ENCODE measurements around the gene JAG2. TPM values are rescaled to one million over a fixed set of nuclear protein-coding genes. Genes with fewer than 3 reads are reported as not detected.

Gene JAG2
- total RNA-seq, 1 experiment from 2014 or later = 17.9 TPM

DNA sequence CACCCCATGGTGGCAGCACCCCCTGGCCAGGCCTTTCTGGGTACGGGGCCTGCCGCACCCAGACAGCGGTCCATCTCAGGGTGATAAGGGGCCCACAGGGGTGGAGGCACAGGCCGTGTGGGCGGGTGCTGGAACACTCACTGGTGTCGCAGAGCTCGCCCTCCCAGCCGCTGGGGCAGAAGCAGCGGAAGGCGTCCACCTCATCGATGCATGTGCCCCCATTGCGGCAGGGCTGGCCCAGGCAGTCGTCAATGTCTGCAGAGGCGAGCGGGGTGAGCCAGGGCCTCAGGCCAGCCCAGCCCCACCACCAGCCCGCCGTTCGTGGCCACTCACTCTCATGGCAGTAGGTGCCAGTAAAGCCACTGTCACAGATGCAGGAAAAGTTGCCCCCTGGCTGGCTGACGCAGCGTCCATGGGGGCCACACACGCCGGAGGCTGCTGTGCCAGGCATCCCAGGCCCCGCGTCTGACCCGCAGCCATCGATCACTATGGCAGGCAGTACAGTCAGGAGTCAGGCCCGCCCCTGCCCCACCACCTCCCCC, 19.9 kb downstream of the JAG2 start:
- DNase-seq = peak; percentile 76
- H3K36me3 ChIP-seq (replicated peaks; ENCODE audit: control insufficient read depth, insufficient read depth, low read length) = no peaks in the 10 kb centered on the region
- H3K4me3 ChIP-seq (ENCODE audit: insufficient read depth, low read depth, low read length) = no peak overlapping the region
- H3K27me3 ChIP-seq (ENCODE audit: control insufficient read depth, insufficient read depth, low read length) = no peaks in the 10 kb centered on the region

DNA sequence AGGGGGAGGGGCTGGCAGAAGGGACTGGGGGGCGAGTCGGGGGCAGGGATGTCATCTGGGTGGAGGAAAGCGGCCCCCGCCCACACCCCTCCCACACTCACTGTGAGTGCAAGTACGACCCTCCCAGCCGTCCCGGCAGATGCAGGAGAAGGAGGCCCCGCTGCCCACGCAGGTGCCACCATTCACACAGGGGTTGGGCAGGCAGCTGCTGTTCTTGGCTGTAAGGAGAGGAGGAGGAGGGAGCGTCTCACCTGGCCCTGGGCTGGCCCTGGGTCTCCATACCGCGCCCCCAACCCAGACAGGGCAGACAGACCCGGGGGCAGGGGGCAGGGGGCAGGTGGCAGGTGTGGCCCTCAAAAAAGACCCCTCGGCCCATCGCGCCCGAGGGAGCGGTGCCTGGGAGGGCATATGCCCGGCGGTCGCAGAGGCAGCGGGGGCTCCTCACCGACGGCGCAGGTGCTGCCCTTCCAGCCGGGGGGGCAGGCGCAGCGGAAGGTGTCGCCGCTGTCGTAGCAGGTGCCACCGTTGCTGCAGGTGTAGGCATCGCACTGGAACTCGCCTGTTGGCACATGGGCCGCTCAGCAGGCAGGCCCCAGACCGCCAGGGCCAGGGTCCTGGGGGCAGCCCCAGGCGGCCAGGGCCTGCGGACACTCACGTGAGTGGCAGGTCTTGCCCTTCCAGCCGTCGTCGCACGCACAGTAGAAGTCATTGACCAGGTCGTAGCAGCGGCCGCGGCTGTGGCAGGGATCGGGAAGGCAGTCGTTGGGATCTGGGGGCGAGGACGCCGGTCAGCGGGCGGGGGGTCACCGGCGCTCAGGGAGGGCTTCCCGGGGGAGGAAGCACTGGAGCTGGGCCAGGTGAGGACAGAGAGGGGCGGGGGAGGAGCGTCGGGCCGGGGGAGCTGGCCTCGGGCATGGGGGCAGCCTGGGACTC, 20.6 kb downstream of the JAG2 start:
- peak; percentile 72 for DNase-seq
- Histone ChIP-seq H3K36me3 (replicated peaks; ENCODE audit: control insufficient read depth, insufficient read depth, low read length) (no peaks in the 10 kb centered on the region), H3K4me3 (ENCODE audit: insufficient read depth, low read depth, low read length) (no peak overlapping the region), H3K27me3 (ENCODE audit: control insufficient read depth, insufficient read depth, low read length) (no peaks in the 10 kb centered on the region)

GRCh38 chr14:105146976-105147635, 21.5 kb downstream of the JAG2 start:
- DNase-seq = peak; percentile 65

DNA sequence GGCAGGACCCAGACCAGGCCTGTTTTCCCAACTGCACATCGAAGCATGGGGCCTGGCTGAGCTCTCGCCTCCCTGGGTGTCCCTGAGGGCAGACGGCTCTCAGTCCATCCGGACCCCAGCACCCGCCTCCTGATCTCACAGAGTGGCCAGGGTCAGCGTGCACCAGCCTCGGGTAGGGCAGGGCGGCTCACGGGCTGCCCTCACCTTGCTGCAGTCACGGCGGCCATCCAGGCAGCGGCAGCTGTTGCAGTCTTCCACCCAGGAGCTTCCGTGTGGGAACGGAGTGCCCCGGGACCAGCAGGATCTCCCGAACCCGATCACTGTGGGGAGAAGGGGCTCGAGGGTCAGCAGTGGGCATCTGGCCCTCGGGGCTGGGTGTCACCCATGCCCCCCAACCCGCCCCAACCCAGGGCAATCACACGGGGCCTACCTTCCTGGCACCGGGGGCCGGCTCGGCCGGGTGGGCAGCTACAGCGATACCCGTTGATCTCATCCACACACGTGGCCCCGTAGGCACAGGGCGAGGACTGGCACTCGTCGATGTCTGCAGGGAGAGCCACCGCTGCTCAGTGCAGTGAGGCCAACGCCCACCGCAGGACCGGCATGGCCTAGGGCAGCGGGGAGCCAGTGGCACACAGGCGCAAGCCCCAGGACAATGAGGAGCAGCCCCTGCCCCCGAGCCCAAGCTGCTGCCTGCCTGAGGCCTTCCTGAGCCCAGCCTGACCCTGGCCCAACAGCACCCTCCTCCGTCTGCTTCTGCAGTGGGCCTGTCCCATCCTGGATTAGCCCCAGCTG, 22.2 kb downstream of the JAG2 start:
- Histone ChIP-seq H3K27me3 (ENCODE audit: control insufficient read depth, insufficient read depth, low read length) (no peaks in the 10 kb centered on the region), H3K4me3 (ENCODE audit: insufficient read depth, low read depth, low read length) (no peak overlapping the region), H3K36me3 (replicated peaks; ENCODE audit: control insufficient read depth, insufficient read depth, low read length) (no peaks in the 10 kb centered on the region)
- DNase-seq = peak; percentile 69

More at GRCh38 chr14:105146976-105147635, 21.5 kb downstream of the JAG2 start:
- H3K36me3 ChIP-seq (replicated peaks; ENCODE audit: control insufficient read depth, insufficient read depth, low read length) = no peaks in the 10 kb centered on the region
- H3K4me3 ChIP-seq (ENCODE audit: insufficient read depth, low read depth, low read length) = no peak overlapping the region
- H3K27me3 ChIP-seq (ENCODE audit: control insufficient read depth, insufficient read depth, low read length) = no peaks in the 10 kb centered on the region

GRCh38 chr14:105145381-105146180, 23.0 kb downstream of the JAG2 start:
- Histone ChIP-seq H3K4me3 (ENCODE audit: insufficient read depth, low read depth, low read length) (no peak overlapping the region), H3K36me3 (replicated peaks; ENCODE audit: control insufficient read depth, insufficient read depth, low read length) (no peaks in the 10 kb centered on the region), H3K27me3 (ENCODE audit: control insufficient read depth, insufficient read depth, low read length) (no peaks in the 10 kb centered on the region)
- DNase-seq = no peak

- Histone ChIP-seq H3K4me3 (ENCODE audit: insufficient read depth, low read depth, low read length) (no peak overlapping the region), H3K27me3 (ENCODE audit: control insufficient read depth, insufficient read depth, low read length) (no peaks in the 10 kb centered on the region), H3K36me3 (replicated peaks; ENCODE audit: control insufficient read depth, insufficient read depth, low read length) (no peaks in the 10 kb centered on the region)
- DNase-seq = peak; percentile 88
These were observed 23.8 kb downstream of the JAG2 start for GRCh38 chr14:105144666-105145380.

GRCh38 chr14:105144026-105144665, 24.4 kb downstream of the JAG2 start:
- Histone ChIP-seq H3K27me3 (ENCODE audit: control insufficient read depth, insufficient read depth, low read length) (no peaks in the 10 kb centered on the region), H3K4me3 (ENCODE audit: insufficient read depth, low read depth, low read length) (no peak overlapping the region), H3K36me3 (replicated peaks; ENCODE audit: control insufficient read depth, insufficient read depth, low read length) (no peaks in the 10 kb centered on the region)
- DNase-seq = peak; percentile 51

DNA sequence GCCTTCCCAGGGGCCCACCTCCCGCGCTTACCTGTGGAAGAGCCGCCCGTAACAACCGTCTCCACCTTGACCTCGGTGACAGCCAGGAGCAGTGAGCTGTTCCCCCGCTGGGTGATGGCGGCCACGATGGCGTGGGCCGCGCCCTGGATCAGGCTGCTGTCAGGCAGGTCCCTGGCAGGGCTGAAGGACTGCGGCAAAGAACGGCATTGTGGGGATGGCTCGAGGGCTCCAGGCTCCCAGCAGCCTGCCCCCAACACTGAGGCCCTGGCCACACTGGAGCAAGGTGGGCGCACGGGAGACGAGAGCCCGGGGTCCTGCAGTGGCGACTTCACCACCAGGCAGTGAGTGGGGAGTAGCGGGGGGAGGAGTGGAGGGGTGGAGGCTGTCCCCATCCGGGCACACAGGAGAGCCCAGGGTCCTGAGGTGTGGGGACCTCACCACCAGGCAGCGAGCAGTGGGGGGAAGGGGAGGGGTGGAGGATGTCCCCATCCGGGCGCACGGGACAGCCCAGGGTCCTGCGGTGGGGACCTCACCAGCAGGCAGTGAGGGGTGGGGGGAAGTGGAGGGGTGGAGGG, 25.0 kb downstream of the JAG2 start:
- DNase-seq = peak; percentile 55
- H3K27me3 ChIP-seq (ENCODE audit: control insufficient read depth, insufficient read depth, low read length) = no peaks in the 10 kb centered on the region
- H3K36me3 ChIP-seq (replicated peaks; ENCODE audit: control insufficient read depth, insufficient read depth, low read length) = no peaks in the 10 kb centered on the region
- H3K4me3 ChIP-seq (ENCODE audit: insufficient read depth, low read depth, low read length) = no peak overlapping the region

DNA sequence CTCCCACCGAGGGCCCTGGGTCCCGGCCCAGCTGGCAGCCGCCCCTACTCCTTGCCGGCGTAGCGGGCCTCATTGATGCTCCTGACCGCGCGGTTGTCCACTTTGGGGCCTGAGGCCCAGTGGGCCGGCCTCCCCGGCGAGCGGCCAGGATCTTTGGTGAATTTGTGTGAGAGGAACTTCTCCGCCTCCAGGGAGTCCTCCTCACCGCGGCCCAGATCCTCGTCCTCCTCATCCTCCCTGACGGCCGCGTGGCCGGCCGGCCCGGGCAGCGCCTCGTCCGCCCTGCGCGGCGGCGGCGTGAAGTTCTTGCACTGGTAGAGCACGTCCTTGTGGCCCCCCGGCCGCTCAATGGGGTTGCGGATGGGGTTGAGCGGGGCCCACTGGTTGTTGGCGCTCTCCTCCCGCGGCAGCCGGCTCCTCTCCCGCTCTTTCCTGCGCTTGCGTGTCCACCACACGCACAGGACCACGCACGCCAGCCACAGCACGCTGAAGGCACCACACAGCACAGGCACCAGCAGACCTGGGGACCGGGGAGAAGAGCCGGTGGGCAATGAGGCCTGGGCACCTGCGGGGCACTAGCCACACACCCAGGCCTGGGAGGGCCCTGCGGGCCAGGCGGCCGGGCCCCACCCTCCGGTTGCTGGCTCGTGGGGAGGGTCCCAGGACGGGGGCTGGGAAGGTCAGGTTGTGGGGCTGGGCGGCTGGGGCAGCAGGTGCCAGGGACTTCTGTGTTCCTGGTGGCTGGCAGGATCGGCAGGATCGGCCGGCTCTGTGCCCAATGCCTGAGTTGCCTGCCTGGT, 25.7 kb downstream of the JAG2 start:
- peak; percentile 50 for DNase-seq
- H3K36me3 ChIP-seq (replicated peaks; ENCODE audit: control insufficient read depth, insufficient read depth, low read length) = no peaks in the 10 kb centered on the region
- no peaks in the 10 kb centered on the region for H3K27me3 ChIP-seq (ENCODE audit: control insufficient read depth, insufficient read depth, low read length)
- no peak overlapping the region for H3K4me3 ChIP-seq (ENCODE audit: insufficient read depth, low read depth, low read length)

DNA sequence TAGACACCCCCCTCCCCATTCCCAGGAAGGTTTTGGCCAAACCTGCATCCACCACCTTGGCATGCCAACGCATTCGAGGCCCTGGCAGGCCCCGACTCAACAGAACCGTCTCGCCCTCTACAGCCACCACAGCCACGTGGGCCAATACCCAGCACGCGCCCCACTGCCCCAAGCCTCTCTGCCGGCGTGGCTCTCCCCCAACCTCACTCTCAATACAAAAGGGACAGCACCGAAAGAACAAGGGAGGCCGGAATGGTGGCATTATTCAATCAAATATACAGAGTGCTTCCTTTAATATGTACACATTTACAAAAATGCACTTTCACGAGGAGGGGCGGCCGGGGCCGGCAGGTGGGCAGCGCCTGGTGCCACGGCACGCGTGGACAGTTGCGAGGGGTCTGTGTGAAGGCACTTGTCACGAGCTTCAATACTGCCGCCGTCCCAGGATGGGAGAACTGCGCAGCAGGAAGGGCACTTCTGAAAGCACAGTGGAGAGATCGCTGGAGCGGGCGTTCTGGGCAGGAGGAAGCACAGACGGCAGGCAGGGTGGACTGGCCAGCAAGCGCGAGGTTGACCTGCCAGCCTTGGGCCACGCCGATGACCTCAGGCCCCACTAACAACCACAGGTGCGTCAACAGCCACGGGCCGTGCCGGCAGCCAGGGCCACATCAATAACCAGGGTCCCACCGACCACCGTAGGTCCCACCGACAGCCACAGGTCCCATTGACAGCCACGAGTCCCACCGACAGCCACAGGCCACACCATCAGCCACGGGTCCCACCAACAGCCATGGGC, 26.9 kb downstream of the JAG2 start:
- Histone ChIP-seq H3K36me3 (replicated peaks; ENCODE audit: control insufficient read depth, insufficient read depth, low read length) (no peaks in the 10 kb centered on the region), H3K27me3 (ENCODE audit: control insufficient read depth, insufficient read depth, low read length) (no peaks in the 10 kb centered on the region), H3K4me3 (ENCODE audit: insufficient read depth, low read depth, low read length) (no peak overlapping the region)
- DNase-seq = peak; percentile 33

DNA sequence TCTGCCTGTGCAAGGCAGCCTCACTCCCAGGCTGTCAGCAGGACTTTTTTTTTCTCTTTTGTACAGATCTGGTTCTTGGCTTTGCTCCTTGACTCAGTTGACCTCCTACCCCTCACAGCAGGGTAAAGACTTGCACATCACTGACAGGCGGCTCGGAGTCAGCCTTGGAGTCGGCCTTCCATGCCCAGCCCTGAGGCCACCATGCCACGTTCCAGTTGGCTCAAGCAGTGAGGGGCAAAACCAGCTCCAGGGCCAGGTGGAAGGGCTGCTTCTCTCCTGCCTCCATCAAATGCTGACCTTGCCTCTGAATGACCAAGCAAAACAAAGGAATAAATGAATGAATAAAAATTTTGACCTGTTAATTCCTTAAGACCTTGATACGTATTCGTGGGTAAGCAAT, 27.6 kb downstream of the JAG2 start:
- no peaks in the 10 kb centered on the region for H3K36me3 ChIP-seq (replicated peaks; ENCODE audit: control insufficient read depth, insufficient read depth, low read length)
- H3K27me3 ChIP-seq (ENCODE audit: control insufficient read depth, insufficient read depth, low read length) = no peaks in the 10 kb centered on the region
- no peak overlapping the region for H3K4me3 ChIP-seq (ENCODE audit: insufficient read depth, low read depth, low read length)
- DNase-seq = no peak
